HG03066 (cell line): ENCODE measurements around the gene ZNF710.

Source experiments
- ATAC-seq: cut with Tn5 transposase; IDR thresholded peaks from one replicate; pipeline ENCODE4 v1.9.1; 2021; ENCODE audit warnings: low read depth; ENCODE audit not compliant: unreplicated experiment

ZNF710 gene

GRCh38 chr15:90016721-90017120, 15.6 kb downstream of the ZNF710 start:
- no peak for ATAC-seq

DNA sequence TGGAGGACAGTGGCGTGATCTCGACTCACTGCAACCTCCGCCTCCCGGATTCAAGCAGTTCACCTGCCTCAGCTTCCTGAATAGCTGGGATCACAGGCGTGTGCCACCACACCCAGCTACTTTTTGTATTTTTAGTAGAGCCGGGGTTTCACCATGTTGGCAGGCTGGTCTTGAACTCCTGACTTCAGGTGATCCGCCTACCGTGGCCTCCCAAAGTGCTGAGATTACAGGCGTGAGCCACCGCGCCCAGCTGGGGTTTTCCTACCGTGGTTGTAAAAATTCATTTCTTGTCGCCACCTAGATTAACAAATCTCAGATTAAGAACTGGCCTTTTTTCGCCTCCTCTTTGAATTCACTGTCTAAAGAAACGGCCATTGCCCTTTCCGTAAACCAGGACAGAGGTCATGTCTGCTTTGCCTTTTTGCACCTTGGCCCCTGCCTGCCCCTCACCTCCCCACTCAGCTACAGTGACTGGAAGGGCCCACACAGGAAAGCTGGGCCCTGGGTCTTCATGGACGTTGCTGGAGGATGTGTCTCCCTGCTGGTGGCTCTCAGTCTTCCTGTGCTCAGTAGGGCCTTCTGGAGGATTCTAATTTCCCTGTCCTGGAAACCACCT, 17.2 kb downstream of the ZNF710 start:
- no peak for ATAC-seq

DNA sequence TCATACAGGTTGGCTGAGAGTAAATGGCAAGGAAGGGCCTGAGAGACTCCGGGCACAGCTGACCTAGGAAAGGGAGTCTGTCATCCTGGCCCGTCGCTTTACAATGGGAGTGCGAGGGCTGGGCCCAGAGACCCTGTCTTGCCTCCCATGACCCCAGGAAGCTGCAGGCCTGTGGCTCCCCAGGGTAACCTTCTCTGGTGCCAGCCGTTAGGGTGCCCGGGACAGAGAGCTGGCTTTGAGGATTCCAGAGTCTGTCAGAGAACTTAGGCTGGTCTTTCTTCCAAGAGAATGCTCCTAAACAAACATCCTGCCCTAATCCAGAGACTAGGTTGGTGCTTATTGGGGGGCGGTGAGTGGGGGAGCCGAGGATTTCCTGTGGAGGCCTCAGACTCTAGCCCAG, 18.5 kb downstream of the ZNF710 start:
- no peak for ATAC-seq

GRCh38 chr15:90020021-90020735, 19.1 kb downstream of the ZNF710 start:
- ATAC-seq = no peak

DNA sequence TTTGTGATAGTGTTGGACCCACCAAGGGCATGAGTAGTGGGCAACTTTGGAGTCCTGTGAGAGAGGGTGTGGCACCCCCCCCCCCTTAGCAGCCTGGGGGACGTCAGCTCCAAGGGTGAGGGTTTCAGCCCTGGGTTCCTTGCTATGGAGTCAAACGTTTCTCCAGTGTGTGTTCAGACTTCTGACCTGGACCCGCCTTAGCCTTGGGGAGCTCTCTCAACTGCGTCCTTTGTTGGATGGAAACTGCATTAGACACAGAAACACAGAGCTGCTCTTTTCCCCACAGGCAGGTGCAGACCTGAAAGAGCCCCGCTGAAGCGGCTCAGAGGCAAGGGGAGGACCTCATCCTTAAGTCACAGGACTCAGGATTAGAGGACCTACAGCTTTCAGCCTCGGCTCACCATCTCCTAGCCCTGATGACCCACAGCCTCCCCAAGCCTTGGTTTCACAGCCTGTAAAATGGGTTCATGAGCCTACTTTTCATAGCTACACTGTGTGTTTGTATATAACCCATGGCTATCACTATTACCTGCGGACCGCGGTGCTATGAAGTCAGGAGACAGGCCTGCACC, 19.9 kb downstream of the ZNF710 start:
- ATAC-seq = no peak

GRCh38 chr15:90022345-90022744, 21.2 kb downstream of the ZNF710 start:
- no peak for ATAC-seq

- ATAC-seq = no peak
Measured at GRCh38 chr15:90022905-90023700, 22.0 kb downstream of the ZNF710 start.

GRCh38 chr15:90024406-90024805, 23.3 kb downstream of the ZNF710 start:
- ATAC-seq = no peak

GRCh38 chr15:90025489-90026033, 24.4 kb downstream of the ZNF710 start:
- no peak for ATAC-seq

DNA sequence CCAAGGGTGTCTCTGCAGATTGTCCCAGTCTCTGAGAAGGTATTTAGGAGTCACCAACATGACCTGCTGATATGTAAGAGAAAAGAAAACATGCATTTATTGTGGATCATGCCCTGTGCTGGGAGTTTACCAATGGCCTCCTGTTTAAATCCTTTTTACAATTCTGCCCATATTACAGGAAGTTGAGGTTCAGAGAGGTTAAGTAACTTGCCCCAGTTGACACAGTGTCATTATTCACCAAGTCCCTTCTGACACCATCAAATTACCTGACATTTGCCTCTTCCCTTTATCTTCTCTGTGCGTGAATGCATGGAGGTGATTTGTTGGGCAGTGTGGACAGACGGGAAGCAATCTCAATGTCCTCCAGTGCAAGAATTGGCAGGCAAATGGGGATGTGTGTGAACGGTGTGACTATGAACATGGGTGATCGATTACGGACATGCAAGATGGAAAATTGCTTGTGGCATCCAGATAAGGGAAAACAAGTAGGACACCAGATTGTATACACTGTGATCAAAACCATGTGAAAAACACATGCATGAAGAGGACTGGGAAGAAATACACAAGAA, 27.3 kb downstream of the ZNF710 start:
- no peak for ATAC-seq

GRCh38 chr15:90029024-90029423, 27.9 kb downstream of the ZNF710 start:
- no peak for ATAC-seq

DNA sequence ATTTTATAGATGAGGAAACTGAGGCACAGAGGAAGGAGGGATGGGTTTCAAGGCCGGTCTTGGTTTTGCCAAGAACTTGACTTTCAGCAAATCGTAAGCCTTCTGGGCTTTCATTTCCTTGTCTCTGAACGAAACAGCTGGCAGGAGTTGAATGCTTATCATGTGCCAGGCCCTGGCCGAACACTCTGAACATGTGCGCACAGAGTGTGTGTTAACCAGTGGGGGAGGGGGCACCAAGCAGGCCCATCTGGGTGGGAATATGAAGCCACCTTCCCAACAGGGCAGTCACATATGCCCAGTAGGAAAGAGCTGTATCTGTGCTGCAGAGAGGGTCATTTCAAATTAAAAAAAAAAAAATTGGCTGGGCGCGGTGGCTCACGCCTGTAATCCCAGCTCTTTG, 29.3 kb downstream of the ZNF710 start:
- ATAC-seq = no peak

GRCh38 chr15:90031231-90031791, 30.2 kb downstream of the ZNF710 start:
- ATAC-seq = peak; percentile 93

DNA sequence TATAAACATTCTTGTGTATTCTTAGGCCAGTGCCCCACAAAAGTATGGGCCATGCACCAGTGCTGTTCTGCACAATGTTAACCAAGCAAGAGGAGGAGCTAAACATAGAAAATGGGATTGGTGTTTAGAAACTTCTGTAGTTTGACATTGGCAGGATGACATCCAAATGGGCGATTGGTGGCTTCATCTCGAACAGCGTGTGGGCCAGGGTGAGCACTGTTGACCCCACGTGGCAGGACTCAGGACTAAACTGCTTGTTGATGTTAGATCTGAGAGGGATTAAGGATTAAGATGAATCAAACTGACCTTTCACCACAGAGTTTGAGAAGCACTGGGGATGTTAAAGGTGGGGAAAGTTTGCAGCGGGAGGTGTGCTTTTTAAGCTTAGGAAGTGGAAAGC, 31.9 kb downstream of the ZNF710 start:
- ATAC-seq = no peak

GRCh38 chr15:90033448-90033847, 32.3 kb downstream of the ZNF710 start:
- no peak for ATAC-seq

- no peak for ATAC-seq
Measured at GRCh38 chr15:90035095-90035839, 34.1 kb downstream of the ZNF710 start.

DNA sequence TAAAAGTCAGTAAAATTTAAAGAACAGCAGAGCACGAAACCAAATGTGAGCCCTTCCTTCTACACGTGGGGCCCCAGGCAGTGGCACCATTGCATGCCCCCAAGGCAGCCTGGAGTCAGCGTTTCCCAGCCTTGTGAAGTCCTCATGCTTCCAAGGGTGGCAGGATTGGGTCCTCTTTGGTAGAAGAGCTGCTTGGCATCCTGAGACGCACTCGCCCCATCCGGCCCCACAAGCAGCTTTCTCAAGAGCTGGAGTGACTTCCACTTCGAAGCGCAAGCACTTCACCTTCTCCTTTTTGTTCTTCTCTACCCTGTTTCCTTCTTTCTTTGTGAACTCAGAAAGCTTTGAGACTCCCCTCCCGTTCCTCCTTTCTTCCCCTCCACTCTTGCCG, 34.7 kb downstream of the ZNF710 start:
- ATAC-seq = no peak

- ATAC-seq = no peak
Measured at GRCh38 chr15:90036343-90036742, 35.2 kb downstream of the ZNF710 start.

GRCh38 chr15:90036806-90037510, 35.8 kb downstream of the ZNF710 start:
- ATAC-seq = no peak
